Peyer's patch (tissue), 4 donors: Measurements from ENCODE around the gene ERMARD. TPM values are rescaled to one million over a fixed set of nuclear protein-coding genes. Genes with fewer than 3 reads are reported as not detected.

Source experiments
- DNase-seq, 3 donors: peaks; one replicate each; pipeline ENCODE4 v3.0.0-alpha.2; 2017 to 2019
- H3K27ac ChIP-seq, 4 donors: fragments of 200-600 bp; sonication (generic); one replicate each; pipeline ENCODE4 v1.5.1; 2016 to 2019
- H3K27me3 ChIP-seq, 2 donors: fragments of 200-600 bp; sonication (generic); one replicate each; pipeline ENCODE4 v1.5.1; 2019
- H3K36me3 ChIP-seq, 3 donors: fragments of 200-600 bp; sonication (generic); one replicate each; pipeline ENCODE4 v1.5.1; 2016 to 2019
- H3K4me1 ChIP-seq, 4 donors: fragments of 200-600 bp; sonication (generic); one replicate each; pipeline ENCODE4 v1.5.1; 2016 to 2019
- H3K4me3 ChIP-seq, 4 donors: fragments of 200-600 bp; sonication (generic); 1 replicate in 3 of 4; 2 replicates in 1 of 4; pipeline ENCODE4 v1.5.1; 2016 to 2019; ENCODE audit warnings: mild to moderate bottlenecking in 1 of 4
- H3K9me3 ChIP-seq, 4 donors: fragments of 200-600 bp; sonication (generic); one replicate each; pipeline ENCODE4 v1.5.1; 2016 to 2019; ENCODE audit warnings: mild to moderate bottlenecking in 1 of 4
- CTCF ChIP-seq, 6 experiments: fragments of 450-650 bp in 4 of 6; fragments of 200-600 bp in 2 of 6; sonication (generic) in 1 of 6; IDR thresholded peaks; one replicate each; pipeline ENCODE4 v1.5.1; 2017 to 2019; ENCODE audit warnings: antibody characterized with exemption in 6 of 6, mild to moderate bottlenecking in 3 of 6, moderate library complexity in 1 of 6
- POLR2A ChIP-seq, 2 donors: fragments of 450-650 bp; IDR thresholded peaks; one replicate each; pipeline ENCODE4 v1.5.1; 2017; ENCODE audit warnings: antibody characterized with exemption in 2 of 2, mild to moderate bottlenecking in 2 of 2, moderate library complexity in 2 of 2
- total RNA-seq, 4 donors: library from RNA; depleted of rRNA; stranded (reverse); fragments of >200 nt; gene quantifications; one replicate each; pipeline ENCODE4 v1.1.0, GENCODE V29; 2016

ERMARD gene
- total RNA-seq, 4 donors from 2014 or later = 21.7 to 82.5 (median 32.6) TPM

- H3K4me3 ChIP-seq = no peak overlapping the region
- H3K36me3 ChIP-seq = no peaks in the 10 kb centered on the region
- no peak for DNase-seq
- TF ChIP-seq CTCF (IDR thresholded peaks at IDR 0.05) (no peak), POLR2A (IDR thresholded peaks at IDR 0.05) (no peak)
- H3K27ac ChIP-seq = no peak overlapping the region
- peaks cover 0 to 16% (median 2%) of the 10 kb centered on the region in 4 donors for H3K4me1 ChIP-seq
- no peaks in the 10 kb centered on the region for H3K27me3 ChIP-seq
- H3K9me3 ChIP-seq = no peaks in the 10 kb centered on the region
Observed at GRCh38 chr6:169788809-169789145, 37.4 kb downstream of the ERMARD start.

DNA sequence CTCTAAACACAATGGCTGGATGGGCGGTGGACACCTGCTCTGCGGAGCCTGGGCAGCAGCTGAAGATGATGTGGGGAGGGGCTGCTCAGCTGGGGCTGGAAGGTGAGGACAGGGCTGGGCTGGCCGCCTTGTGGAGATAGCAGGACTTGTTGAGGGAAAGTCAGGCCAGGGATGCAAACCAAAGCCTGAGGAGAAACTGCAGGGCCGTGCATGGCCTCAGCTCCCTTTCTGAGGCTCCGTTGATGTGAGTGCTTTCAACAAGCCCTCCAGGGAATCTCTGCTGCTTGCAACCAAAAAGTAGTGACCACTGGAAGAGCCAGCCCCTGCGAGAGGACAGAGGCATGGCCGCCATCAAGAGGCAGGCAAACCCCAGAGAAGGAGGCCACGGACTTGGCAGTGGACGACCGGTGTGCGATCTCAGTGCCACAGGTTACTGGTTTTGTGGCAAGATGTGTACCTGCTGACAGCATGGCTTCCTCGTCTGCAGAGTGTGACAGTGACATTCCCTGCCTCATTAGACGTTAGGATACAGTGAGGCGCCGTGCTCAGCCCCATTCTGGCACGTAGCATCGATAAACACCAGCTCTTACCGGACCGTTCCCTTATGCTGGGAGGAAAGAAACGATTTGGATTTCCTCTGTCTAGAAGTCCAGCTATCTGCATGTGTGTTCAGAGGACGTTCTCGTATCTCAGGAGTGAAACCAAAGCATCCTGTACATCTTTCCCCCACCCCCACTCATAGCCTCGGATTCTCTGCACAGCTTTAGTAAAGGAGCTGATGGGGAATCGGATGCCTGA is 37.9 kb downstream of the ERMARD start:
- Histone ChIP-seq H3K4me1 (peaks cover 0 to 16% (median 2%) of the 10 kb centered on the region in 4 donors), H3K36me3 (no peaks in the 10 kb centered on the region), H3K27ac (peak overlapping the region in 1 of 4 donors; percentile 74), H3K9me3 (no peaks in the 10 kb centered on the region), H3K27me3 (no peaks in the 10 kb centered on the region), H3K4me3 (peak overlapping the region; percentile 29 to 61 (median 52))
- TF ChIP-seq CTCF (IDR thresholded peaks at IDR 0.05) = no peak
- no peak for TF ChIP-seq POLR2A (IDR thresholded peaks at IDR 0.05)
- DNase-seq = peak in 1 of 3 donors; percentile 42

DNA sequence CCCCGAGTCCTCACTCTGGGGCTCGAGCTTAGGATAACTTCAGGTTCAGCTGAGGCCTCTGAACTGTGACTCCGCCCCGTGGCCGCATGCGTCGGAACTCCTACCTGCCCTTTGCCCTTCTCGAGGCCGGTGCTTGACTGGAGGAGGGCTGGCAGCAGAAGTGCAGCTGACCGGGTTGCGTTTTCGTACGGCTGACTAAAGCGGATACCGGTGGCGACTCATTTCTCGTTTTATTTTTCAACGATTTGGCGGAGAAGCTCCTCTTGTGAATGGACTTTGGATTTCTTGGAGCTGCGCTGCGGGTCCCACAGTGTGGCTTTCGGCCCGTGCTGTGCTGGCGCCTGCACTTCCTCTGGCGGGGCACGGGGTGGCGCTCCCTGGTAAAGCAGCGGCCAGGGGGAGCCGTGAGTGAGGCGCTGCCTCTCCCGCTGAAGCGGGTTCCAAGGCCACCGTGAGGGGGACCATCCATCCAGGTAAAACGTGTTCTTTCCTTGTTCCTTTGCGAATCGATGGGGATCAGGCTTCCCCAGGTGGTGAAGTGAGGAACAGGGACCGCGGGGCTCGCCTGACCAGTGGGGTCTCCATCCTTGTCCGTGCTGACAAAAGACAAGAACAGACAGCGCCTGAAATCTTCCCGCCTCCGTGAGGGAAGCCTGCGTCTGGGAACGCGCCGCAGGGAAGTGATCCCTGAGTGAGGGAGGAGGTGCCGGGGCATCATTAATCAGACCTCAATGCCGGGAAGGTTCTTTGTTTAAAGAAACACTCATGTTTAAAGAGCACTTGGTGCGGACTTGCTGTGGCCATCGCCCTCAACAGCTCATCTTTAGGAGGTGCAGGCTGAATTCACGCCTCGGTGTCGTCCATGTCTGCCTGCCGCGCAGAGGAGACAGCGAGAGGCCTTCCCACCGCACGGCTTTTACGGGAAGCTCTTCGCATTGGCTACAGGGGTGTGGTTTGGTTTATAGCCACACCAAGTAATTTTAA is 38.8 kb downstream of the ERMARD start:
- TF ChIP-seq POLR2A (IDR thresholded peaks at IDR 0.05) (no peak), CTCF (IDR thresholded peaks at IDR 0.05) (peak; percentile 85 to 99 (median 97))
- Histone ChIP-seq H3K27me3 (no peaks in the 10 kb centered on the region), H3K9me3 (no peaks in the 10 kb centered on the region), H3K4me3 (peak overlapping the region; percentile 29 to 61 (median 52)), H3K36me3 (no peaks in the 10 kb centered on the region), H3K4me1 (peaks cover 0 to 16% (median 2%) of the 10 kb centered on the region in 4 donors), H3K27ac (peak overlapping the region; percentile 47 to 81 (median 62))
- peak; percentile 56 to 88 (median 88) for DNase-seq

DNA sequence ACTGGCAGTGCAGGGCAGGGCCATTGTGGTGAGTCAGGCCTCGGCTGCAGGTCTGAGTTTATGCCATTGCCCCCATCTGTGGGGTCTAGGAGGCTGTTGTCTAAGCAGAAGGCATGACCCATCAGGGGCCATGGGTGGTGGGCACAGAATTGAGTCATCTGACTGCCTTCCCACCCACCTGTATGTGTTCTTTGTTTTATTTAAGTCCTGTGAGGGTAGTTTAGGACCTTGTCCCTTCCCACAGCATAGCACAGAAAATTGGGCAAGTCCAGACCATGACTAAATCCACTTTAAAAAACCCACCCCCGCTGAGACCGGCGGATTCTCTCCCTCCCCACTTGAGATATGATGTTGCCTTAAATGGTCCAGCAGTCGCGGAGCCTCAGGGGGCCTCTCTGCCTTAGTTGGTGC is 40.3 kb downstream of the ERMARD start:
- Histone ChIP-seq H3K4me1 (peaks cover 0 to 16% (median 2%) of the 10 kb centered on the region in 4 donors), H3K27me3 (no peaks in the 10 kb centered on the region), H3K4me3 (no peak overlapping the region), H3K36me3 (no peaks in the 10 kb centered on the region), H3K27ac (no peak overlapping the region), H3K9me3 (no peaks in the 10 kb centered on the region)
- peak in 1 of 3 donors; percentile 33 for DNase-seq
- TF ChIP-seq POLR2A (IDR thresholded peaks at IDR 0.05) (no peak), CTCF (IDR thresholded peaks at IDR 0.05) (no peak)

- TF ChIP-seq POLR2A (IDR thresholded peaks at IDR 0.05) = no peak
- TF ChIP-seq CTCF (IDR thresholded peaks at IDR 0.05) = no peak
- Histone ChIP-seq H3K36me3 (no peaks in the 10 kb centered on the region), H3K27ac (no peak overlapping the region), H3K4me3 (no peak overlapping the region), H3K27me3 (no peaks in the 10 kb centered on the region), H3K9me3 (no peaks in the 10 kb centered on the region), H3K4me1 (peaks cover 0 to 16% (median 2%) of the 10 kb centered on the region in 4 donors)
- peak in 1 of 3 donors; percentile 35 for DNase-seq
Observed at GRCh38 chr6:169792306-169793015, 41.0 kb downstream of the ERMARD start.
